Fibroblast of mammary gland (primary cell): ENCODE measurements around the gene ITGAV.
A peak's percentile ranks its signal among the peaks of the same experiment; 100 is the strongest.

Experiments used
- DNase-seq: peaks from one replicate; pipeline ENCODE4 v3.0.0-alpha.2; 2010; ENCODE audit warnings: low read depth
- H3K4me3 ChIP-seq: 2 replicates; pipeline ENCODE4 v1.5.1; 2011; ENCODE audit warnings: low read depth, mild to moderate bottlenecking, low read length, moderate library complexity; ENCODE audit not compliant: control insufficient read depth
- CTCF ChIP-seq: conservative IDR thresholded peaks from 2 replicates; pipeline ENCODE4 v1.5.1; 2011; ENCODE audit warnings: low read depth, low read length, inconsistent platforms; ENCODE audit not compliant: control insufficient read depth, insufficient read depth

Gene ITGAV

DNA sequence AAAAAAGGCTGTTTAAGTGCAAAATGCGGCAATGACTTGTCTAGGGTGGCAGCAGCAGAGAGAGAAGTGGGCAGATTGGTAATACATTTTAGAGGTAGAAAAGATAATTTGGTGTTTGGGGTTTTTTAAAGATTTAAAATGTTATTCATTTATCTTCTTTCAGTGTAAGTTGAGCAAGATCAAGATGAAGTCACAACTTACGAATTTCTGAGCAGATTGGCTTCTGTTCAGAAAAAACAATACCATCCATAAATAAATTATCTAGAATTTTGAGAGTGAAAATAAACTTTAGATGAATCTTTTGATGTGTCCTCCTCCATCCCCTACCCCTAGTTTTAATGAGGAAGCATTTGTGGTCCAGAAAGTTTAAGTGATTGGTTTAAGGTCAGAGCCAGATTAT lies 56.1 kb downstream of the ITGAV start:
- peak; percentile 26 for DNase-seq
- no peak overlapping the region for H3K4me3 ChIP-seq
- no peak for TF ChIP-seq CTCF

- H3K4me3 ChIP-seq: no peak overlapping the region
- peak; percentile 7 for DNase-seq
- no peak for TF ChIP-seq CTCF
Measured at GRCh38 chr2:186648130-186648529, 58.3 kb downstream of the ITGAV start.

DNA sequence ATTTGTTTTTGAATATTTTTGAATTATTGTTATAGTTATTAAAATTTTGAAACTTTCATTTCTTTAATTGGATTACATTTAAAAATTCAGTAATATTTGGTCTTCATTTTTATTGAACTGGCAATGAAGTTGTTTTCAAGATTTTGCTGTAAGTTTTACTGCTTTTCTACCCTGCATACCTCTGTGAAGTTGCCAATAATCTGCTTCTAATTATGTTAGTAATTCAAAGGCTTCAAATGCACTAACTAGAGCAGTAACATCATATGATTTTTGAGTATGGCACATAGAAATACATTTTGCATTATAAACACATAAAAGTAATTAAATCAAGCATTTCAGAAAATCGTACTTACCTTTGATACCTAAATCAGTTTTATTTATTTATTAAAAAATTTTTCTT lies 63.7 kb downstream of the ITGAV start:
- TF ChIP-seq CTCF: no peak
- peak; percentile 28 for DNase-seq
- H3K4me3 ChIP-seq: no peak overlapping the region

DNA sequence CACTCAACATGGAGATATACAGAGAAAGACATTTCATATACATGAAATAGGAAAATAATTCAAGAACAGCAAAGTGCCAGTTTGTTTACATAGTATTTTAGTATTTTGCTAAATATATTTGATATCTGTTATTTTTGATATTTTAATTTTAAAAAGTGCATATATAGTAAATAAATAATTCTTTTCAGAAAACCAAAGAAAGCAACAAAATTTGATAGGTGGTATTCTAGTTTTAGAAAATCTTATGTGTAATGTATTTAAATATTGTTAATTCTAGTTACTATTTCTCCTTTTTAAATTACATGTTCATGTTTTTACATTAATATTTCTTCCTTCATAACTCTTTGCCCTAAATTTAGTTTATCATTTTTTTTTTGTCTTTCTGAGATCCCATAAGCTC lies 69.5 kb downstream of the ITGAV start:
- DNase-seq: no peak
- TF ChIP-seq CTCF: no peak
- H3K4me3 ChIP-seq: no peak overlapping the region

DNA sequence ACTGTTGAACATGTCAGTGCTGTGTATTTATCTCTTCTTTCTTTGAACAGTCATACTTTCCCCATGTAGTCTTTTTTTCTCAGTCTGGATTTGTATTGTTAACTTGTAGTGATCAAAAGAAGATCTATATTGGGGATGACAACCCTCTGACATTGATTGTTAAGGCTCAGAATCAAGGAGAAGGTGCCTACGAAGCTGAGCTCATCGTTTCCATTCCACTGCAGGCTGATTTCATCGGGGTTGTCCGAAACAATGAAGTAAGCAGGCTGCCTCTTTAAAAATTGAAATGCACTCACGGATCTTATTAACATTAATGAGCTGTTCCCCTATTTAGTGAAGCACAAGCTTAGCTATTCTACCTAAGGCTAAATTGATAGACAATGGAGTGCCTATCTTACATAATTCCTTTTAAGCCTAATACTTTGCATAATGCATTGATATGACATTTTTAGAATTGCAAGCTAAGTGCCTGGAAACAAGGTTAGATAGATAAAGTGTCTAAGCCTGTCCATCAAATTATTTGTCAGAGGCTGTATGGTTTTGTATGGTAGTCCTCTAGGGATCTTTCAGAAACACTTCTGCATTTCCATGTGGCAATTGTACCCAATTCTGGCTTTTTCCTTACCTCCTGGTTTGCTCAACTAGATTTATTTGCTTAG lies 74.7 kb downstream of the ITGAV start:
- no peak for DNase-seq
- no peak for TF ChIP-seq CTCF
- H3K4me3 ChIP-seq: no peak overlapping the region

- no peak overlapping the region for H3K4me3 ChIP-seq
- TF ChIP-seq CTCF: no peak
- no peak for DNase-seq
Measured at GRCh38 chr2:186669146-186669545, 79.3 kb downstream of the ITGAV start.

DNA sequence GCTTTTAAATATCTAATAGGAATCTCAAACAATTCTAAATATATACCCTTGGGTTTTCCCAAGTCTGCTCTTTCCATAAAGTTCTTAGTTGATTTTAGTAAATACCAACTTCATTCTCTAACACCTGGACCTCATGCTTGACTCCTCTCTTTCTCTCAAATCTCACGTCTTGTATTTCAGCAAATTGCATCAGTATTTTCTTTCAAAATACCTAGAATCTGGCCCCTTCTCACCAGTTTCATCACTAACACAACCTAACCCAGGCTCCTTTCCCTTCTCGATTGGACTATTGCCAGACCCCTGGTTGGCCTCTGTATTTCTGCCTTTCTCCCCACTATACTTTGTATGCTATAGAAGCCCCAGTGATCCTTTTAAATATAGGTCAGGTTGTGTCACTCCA lies 81.0 kb downstream of the ITGAV start:
- TF ChIP-seq CTCF: no peak
- no peak overlapping the region for H3K4me3 ChIP-seq
- no peak for DNase-seq
